GM20431 (cell line): ENCODE results near the gene ZFP90.

ENCODE experiments used
- in situ Hi-C: fragments of 300-500 bp; cut with MseI, MboI; formaldehyde crosslinking; loops from one replicate; pipeline ENCODE4 v1.15.0; 2020; ENCODE audit warnings: low sequenced_read_pairs; ENCODE audit not compliant: unreplicated experiment

The ZFP90 gene

DNA sequence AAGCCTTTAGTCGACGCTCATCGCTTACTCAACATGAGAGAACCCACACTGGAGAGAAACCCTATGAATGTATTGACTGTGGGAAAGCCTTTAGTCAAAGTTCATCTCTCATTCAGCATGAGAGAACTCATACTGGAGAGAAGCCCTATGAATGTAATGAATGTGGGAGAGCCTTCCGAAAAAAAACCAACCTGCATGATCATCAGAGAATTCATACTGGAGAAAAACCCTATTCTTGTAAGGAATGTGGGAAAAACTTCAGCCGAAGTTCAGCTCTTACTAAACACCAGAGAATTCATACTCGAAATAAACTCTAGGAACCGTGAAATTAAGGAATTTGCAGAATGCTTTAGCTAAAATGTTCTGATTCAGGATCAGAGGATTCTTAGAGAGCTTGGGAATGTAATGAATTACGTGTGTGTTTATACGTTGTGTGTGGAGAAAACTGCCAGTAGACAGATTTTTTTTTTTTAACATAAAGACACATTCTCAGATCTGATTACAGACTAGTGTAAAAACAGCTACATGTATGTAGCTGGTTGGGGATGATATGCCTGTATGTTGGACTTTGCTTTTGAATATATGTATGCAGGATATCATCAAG, 25.4 kb downstream of the ZFP90 start:
- in situ Hi-C loops: no loop called here

DNA sequence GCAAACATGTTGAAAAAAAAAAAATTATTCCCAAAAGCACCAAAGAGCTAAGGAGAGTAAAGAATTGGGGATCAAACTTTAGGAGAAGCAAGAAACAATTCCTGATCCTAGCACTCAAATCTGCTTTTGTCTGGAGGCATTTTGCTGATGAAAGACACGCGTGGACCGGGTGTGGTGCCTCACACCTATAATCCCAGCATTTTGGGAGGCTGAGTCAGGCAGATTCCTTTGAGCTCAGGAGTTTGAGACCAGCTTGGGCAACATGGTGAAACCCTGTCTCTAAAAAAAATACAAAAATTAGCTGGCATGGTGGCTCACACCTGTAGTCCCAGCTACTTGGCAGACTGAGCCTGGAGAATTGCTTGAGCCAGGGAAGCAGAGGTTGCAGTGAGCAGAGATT, 35.4 kb downstream of the ZFP90 start:
- in situ Hi-C loops: no loop called here

GRCh38 chr16:68575082-68575481, 36.0 kb downstream of the ZFP90 start:
- in situ Hi-C loops: no loop called here

GRCh38 chr16:68577352-68577853, 38.3 kb downstream of the ZFP90 start:
- in situ Hi-C loops: no loop called here

- in situ Hi-C loops: no loop called here
Measured at GRCh38 chr16:68590201-68590994, 51.3 kb downstream of the ZFP90 start.

DNA sequence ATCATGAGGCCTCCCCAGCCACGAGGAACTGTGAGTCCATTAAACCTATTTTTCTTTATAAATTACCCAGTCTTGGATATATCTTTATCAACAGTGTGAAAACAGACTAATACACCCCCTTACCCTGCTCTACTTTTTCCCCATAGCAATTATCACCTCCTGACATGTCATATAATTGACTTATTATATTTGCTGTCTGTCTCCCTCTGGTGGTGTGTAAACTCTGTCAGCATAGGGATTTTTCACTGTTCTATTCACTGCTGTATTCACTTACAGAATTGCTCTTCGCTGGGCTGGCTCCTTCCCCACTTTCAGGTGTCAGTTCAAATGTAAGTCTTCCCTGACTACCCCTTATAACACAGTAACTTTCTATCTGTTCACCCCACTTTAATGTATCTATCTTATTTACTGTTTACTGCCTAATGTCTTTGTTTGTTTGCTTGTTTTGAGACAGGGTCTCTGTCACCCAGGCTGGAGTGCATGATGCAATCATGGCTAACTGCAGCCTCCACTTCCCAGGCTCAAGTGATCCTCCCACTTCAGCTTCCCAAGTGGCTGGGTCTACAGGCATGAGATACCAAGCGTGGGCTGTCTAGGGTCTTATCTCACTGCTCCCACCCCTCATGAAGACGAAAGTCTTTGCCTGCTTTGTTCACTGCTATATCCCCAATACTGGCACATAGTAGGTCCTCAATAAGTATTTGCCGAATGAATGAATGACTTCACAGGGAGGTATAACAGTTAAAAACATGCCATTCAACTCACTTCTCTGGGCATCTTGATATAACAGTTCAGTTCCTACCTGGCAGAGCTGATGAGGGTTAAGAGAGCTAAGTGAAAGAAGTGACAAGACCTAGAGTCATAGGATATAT, 53.6 kb downstream of the ZFP90 start:
- in situ Hi-C loops: no loop called here

- in situ Hi-C loops: no loop called here
Measured at GRCh38 chr16:68596266-68596665, 57.2 kb downstream of the ZFP90 start.

GRCh38 chr16:68599586-68599985, 60.5 kb downstream of the ZFP90 start:
- in situ Hi-C loops: no loop called here

DNA sequence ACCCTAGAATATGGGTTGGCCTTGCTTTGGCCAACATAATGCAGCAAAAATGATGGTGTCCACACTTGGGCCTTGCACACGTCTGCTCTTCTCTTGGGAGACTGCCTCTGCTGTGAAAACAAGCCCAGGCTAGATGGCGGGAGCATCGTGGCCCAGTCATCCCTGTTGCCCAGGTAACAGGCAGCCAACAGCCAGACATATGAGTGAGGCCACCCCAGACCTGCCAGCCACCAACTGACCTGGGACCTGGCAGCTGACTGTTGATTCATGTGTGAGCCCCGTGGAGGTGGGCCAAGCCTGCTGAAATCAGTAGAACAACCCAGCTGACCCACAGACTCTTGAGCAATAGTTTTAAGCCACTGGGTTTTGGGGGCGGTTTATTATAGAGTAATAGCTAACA, 66.7 kb downstream of the ZFP90 start:
- in situ Hi-C loops: no loop called here

DNA sequence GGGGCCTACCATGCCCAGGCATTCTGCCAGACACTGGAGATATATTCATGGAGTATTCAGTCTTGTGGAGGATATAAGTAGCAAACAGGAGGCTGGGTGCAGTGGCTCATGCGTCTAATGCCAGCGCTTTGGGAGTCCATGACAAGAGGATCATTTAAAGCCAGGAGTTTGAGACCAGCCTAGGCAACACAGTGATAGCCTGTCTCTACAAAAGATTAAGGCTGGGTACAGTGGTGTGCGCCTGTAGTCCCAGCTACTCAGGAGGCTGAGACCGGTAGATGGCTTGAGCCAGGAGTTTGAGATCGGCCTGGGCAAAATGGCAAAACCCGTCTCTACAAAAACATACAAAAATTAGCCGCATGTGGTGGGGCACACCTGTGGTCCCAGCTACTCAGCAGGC, 68.4 kb downstream of the ZFP90 start:
- in situ Hi-C loops: no loop called here

DNA sequence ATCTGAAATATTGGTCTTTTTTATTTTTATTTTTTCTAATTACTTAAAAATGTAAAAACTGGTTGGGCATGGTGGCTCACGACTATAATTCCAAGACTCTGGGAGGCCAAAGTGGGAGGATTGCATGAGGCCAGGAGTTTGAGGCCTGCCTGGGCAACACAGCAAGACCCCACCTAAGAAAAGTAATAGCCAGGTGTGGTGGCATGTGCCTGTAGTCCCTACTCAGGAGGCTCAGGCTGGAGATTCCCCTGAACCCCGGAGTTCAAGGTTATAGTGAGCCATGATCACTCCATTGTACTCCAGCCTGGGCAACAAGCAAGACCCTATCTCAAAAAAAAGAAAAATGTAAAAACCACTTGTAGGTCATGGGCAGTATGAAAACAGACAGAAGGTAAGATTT, 69.2 kb downstream of the ZFP90 start:
- in situ Hi-C loops: no loop called here

DNA sequence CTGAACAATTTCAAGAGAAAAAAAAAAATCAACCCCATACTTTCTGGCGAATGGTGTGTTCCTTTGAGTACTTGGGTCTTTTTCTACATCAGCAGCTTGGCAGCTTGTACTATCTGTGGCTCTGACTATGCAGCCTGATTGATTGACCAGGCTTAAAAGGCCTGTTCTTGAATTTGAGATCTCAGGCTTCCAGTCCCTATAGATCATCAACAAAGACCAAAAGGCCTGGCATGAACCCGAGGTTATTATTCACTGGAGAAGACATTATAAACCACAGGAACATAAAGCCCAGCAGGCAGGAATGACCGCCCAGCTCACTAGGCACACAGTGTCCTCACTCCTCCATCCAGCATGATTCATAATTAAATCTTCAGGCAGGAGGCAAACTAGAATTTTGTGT, 73.9 kb downstream of the ZFP90 start:
- in situ Hi-C loops: no loop called here

DNA sequence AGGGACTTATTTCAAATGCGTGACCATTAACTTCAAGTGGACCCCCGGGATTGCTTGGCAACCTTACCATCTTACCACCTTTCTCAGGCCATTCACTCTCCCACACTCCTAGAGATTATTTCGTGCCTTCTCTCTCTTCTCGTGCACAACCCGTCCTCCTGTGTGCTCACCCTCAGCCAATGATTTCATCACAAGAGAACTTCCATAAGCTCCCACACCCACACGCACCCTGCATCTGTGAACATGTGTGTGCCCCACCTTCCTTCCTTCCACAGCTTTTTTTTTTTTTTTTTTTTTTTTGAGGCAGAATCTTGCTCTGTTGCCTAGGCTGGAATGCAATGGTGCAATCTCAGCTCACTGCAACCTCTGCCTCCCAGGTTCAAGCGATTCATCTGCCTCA, 78.6 kb downstream of the ZFP90 start:
- in situ Hi-C loops: no loop called here
